GM23338 (cell line): Measurements from ENCODE around the gene WDR45B. TPM values are rescaled to one million over a fixed set of nuclear protein-coding genes. Genes with fewer than 3 reads are reported as not detected.

Experiments
- ATAC-seq: fragments of 200-7000 bp; cut with Tn5 transposase; 3 replicates; pipeline ENCODE4 v1.9.1; 2020
- DNase-seq: peaks from one replicate; pipeline ENCODE4 v3.0.0-alpha.2; 2015; ENCODE audit warnings: low spot score
- H2AFZ ChIP-seq: fragments of 200-600 bp; sonication (generic); 2 replicates; pipeline ENCODE4 v1.8.0; 2016; ENCODE audit warnings: antibody characterized with exemption, mild to moderate bottlenecking, moderate library complexity
- H3F3A ChIP-seq: fragments of 200-600 bp; sonication (generic); replicated peaks from 2 replicates; pipeline ENCODE4 v1.8.0; 2017; ENCODE audit warnings: antibody characterized with exemption, mixed run types, low read depth
- H3K27ac ChIP-seq: fragments of 200-600 bp; sonication (generic); 2 replicates; pipeline ENCODE4 v1.6.1; 2016; ENCODE audit warnings: low read depth
- H3K27me3 ChIP-seq: fragments of 200-600 bp; sonication (generic); 2 replicates; pipeline ENCODE4 v1.8.0; 2016; ENCODE audit warnings: mild to moderate bottlenecking, mixed run types, moderate library complexity; ENCODE audit not compliant: insufficient read depth
- H3K36me3 ChIP-seq: fragments of 200-600 bp; sonication (generic); 2 replicates; pipeline ENCODE4 v1.8.0; 2016; ENCODE audit warnings: mild to moderate bottlenecking; ENCODE audit not compliant: insufficient read depth
- H3K4me1 ChIP-seq: fragments of 200-600 bp; sonication (generic); 2 replicates; pipeline ENCODE4 v1.8.0; 2016; ENCODE audit warnings: mild to moderate bottlenecking, moderate library complexity; ENCODE audit not compliant: insufficient read depth
- H3K4me2 ChIP-seq: fragments of 200-600 bp; sonication (generic); 2 replicates; pipeline ENCODE4 v1.7.1; 2017; ENCODE audit warnings: mixed run types
- H3K4me3 ChIP-seq: fragments of 200-600 bp; sonication (generic); 2 replicates; pipeline ENCODE4 v1.6.1; 2016; ENCODE audit warnings: mixed run types
- H3K79me2 ChIP-seq: fragments of 200-600 bp; sonication (generic); replicated peaks from 2 replicates; pipeline ENCODE4 v1.8.0; 2017; ENCODE audit warnings: mild to moderate bottlenecking; ENCODE audit not compliant: insufficient read depth
- H3K9me2 ChIP-seq: fragments of 200-600 bp; sonication (generic); 2 replicates; pipeline ENCODE4 v1.8.0; 2017; ENCODE audit not compliant: insufficient read depth
- H4K20me1 ChIP-seq: fragments of 200-600 bp; sonication (generic); replicated peaks from 2 replicates; pipeline ENCODE4 v1.8.0; 2017; ENCODE audit warnings: mild to moderate bottlenecking; ENCODE audit not compliant: insufficient read depth
- H3K27ac Mint-ChIP-seq: 2 replicates; pipeline ENCODE4 v1.8.0; 2020; ENCODE audit warnings: inconsistent platforms, mild to moderate bottlenecking, moderate library complexity, mixed read lengths
- H3K27me3 Mint-ChIP-seq: 3 replicates; pipeline ENCODE4 v1.8.0; 2022; ENCODE audit warnings: low read depth, mild to moderate bottlenecking, moderate library complexity, mixed read lengths, inconsistent platforms; ENCODE audit not compliant: insufficient read depth, poor library complexity
- H3K36me3 Mint-ChIP-seq: 3 replicates; pipeline ENCODE4 v1.8.0; 2021; ENCODE audit warnings: low read depth, mild to moderate bottlenecking, inconsistent platforms, moderate library complexity, mixed read lengths
- H3K4me1 Mint-ChIP-seq: 3 replicates; pipeline ENCODE4 v1.8.0; 2020; ENCODE audit warnings: mild to moderate bottlenecking, inconsistent platforms, mixed read lengths
- H3K4me3 Mint-ChIP-seq: 3 replicates; pipeline ENCODE4 v1.8.0; 2021; ENCODE audit warnings: moderate library complexity, mild to moderate bottlenecking, inconsistent platforms, mixed read lengths
- H3K9me3 Mint-ChIP-seq: 3 replicates; pipeline ENCODE4 v1.8.0; 2020; ENCODE audit warnings: moderate library complexity, mild to moderate bottlenecking, inconsistent platforms, mixed read lengths
- CTCF ChIP-seq, 2 experiments: fragments of 200-600 bp in 1 of 2; sonication (generic) in 1 of 2; conservative IDR thresholded peaks; 2 replicates each; pipeline versions ENCODE4 v1.5.1 to v1.6.1; 2016 to 2017; ENCODE audit warnings: antibody characterized with exemption in 2 of 2, low read depth in 2 of 2, mild to moderate bottlenecking in 2 of 2, moderate library complexity in 1 of 2
- ETS1 ChIP-seq: IDR thresholded peaks from 2 replicates; pipeline ENCODE4 v1.6.1; 2016; ENCODE audit warnings: antibody characterized with exemption
- EZH2 ChIP-seq: fragments of 200-600 bp; sonication (generic); IDR thresholded peaks from one replicate; pipeline ENCODE4 v1.8.0; 2017; ENCODE audit warnings: antibody characterized with exemption, mild to moderate bottlenecking, low read depth; ENCODE audit not compliant: unreplicated experiment
- EZH2phosphoT487 ChIP-seq: fragments of 200-600 bp; sonication (generic); IDR thresholded peaks from one replicate; pipeline ENCODE4 v1.8.1; 2018; ENCODE audit warnings: antibody characterized with exemption; ENCODE audit not compliant: unreplicated experiment
- NANOG ChIP-seq: IDR thresholded peaks from 2 replicates; pipeline ENCODE4 v1.6.1; 2016; ENCODE audit warnings: antibody characterized with exemption, borderline replicate concordance
- POLR2AphosphoS5 ChIP-seq: IDR thresholded peaks from 2 replicates; pipeline ENCODE4 v1.6.1; 2016; ENCODE audit warnings: antibody characterized with exemption, low read depth
- REST ChIP-seq: IDR thresholded peaks from one replicate; pipeline ENCODE4 v1.6.1; 2018; ENCODE audit warnings: antibody characterized with exemption; ENCODE audit not compliant: unreplicated experiment
- STAT1 ChIP-seq: IDR thresholded peaks from one replicate; pipeline ENCODE4 v1.6.1; 2016; ENCODE audit warnings: antibody characterized with exemption; ENCODE audit not compliant: unreplicated experiment
- ZNF331 ChIP-seq: fragments of 250-450 bp; sonication (Bioruptor Pico); IDR thresholded peaks from 2 replicates; pipeline ENCODE4 v1.5.0; 2020; ENCODE audit warnings: low read depth, mild to moderate bottlenecking, moderate library complexity
- ZNF462 ChIP-seq: fragments of 250-450 bp; sonication (Bioruptor Pico); IDR thresholded peaks from 2 replicates; pipeline ENCODE4 v1.5.0; 2020; ENCODE audit warnings: mild to moderate bottlenecking, moderate library complexity
- polyA plus RNA-seq: library from polyadenylated mRNA; unstranded; fragments of >200 nt; fragmentation: Nextera tagmentation; extraction: Ambion mirVana; gene quantifications from 2 replicates; pipeline ENCODE4 v1.2.1, GENCODE V29; 2016
- total RNA-seq: library from RNA; depleted of rRNA; stranded (reverse); fragments of >200 nt; shearing (Covaris generic); gene quantifications from 2 replicates; pipeline ENCODE4 v1.2.3, GENCODE V29; 2014

WDR45B gene
- total and polyA plus RNA-seq, 2 experiments from 2014 or later, result 69.4 to 96.4 TPM

DNA sequence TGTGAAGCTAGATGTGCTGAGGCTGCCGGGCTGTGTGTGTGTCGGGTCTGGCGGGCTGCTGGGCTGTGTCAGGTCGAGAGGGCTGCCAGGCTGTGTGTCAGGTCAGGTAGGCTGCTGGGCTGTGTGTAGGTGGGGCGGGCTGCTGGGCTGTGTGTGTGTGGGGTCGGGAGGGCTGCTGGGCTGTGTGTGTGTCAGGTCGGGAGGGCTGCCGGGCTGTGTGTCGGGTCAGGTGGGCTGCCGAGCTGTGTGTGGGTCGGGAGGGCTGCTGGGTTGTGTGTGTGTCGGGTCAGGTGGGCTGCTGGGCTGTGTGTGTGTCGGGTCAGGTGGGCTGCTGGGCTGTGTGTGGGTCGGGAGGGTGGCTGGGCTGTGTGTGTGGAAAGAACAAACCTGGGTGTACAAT is 8.6 kb downstream of the WDR45B start:
- peaks cover 69% of the 10 kb centered on the region for H3K36me3 Mint-ChIP-seq
- Histone ChIP-seq H3K79me2 (peaks cover 94% of the 10 kb centered on the region), H4K20me1 (peaks cover 40% of the 10 kb centered on the region), H3K27ac (no peak overlapping the region), H3K27me3 (no peaks in the 10 kb centered on the region), H3K36me3 (peaks cover 7% of the 10 kb centered on the region), H3K9me2 (no peaks in the 10 kb centered on the region), H3K4me1 (no peaks in the 10 kb centered on the region), H2AFZ (no peak overlapping the region), H3K4me3 (no peak overlapping the region), H3F3A (0 out of 2 replicates have a peak, but pooled peaks cover 4% of the 10 kb centered on the region), H3K4me2 (no peak overlapping the region)
- ATAC-seq, result no peak
- TF ChIP-seq EZH2phosphoT487, result no peak
- no peak for TF ChIP-seq ZNF331 (CRISPR knock-in tag)
- no peak for TF ChIP-seq ETS1
- no peak for TF ChIP-seq NANOG
- no peak for TF ChIP-seq ZNF462 (CRISPR knock-in tag)
- TF ChIP-seq CTCF (conservative IDR thresholded peaks at IDR 0.05; ENCODE audit: low read depth in 2 of 2), result no peak
- TF ChIP-seq EZH2, result no peak
- no peak for TF ChIP-seq STAT1
- TF ChIP-seq POLR2AphosphoS5, result no peak
- TF ChIP-seq REST, result no peak
- no peak overlapping the region for H3K4me3 Mint-ChIP-seq
- H3K4me1 Mint-ChIP-seq, result no peaks in the 10 kb centered on the region
- peaks cover 2% of the 10 kb centered on the region for H3K27me3 Mint-ChIP-seq
- H3K27ac Mint-ChIP-seq, result no peak overlapping the region
- no peak for DNase-seq
- peaks cover 3% of the 10 kb centered on the region; the same call in 2 of the 3 replicates for H3K9me3 Mint-ChIP-seq
